NOMO-1 treated with DMSO at 0.1 percent for 48 hours (cell line): ENCODE results near the gene HSF2BP.
"Not testable (repeated sequence)": the region's sequence is repeated elsewhere in the genome, so short reads cannot be mapped to it uniquely, and the experiment has no call there.

Experiments used
- DNase-seq: peaks from one replicate; lab custom pipeline; 2025; ENCODE audit not compliant: unreplicated experiment; lab: John Stamatoyannopoulos, UW

The HSF2BP gene

GRCh38 chr21:43652616-43653015, 6.7 kb downstream of the HSF2BP start:
- DNase-seq = no peak

- not testable (repeated sequence) for DNase-seq
These were observed 7.4 kb downstream of the HSF2BP start for GRCh38 chr21:43651926-43652325.

- no peak for DNase-seq
These were observed 11.1 kb downstream of the HSF2BP start for GRCh38 chr21:43648171-43648570.

GRCh38 chr21:43646550-43647260, 12.6 kb downstream of the HSF2BP start:
- peak; percentile 82 for DNase-seq

- DNase-seq = no peak
These were observed 13.3 kb downstream of the HSF2BP start for GRCh38 chr21:43645976-43646375.

- DNase-seq = peak; percentile 92
These were observed 14.0 kb downstream of the HSF2BP start for GRCh38 chr21:43645136-43645891.

- DNase-seq = no peak
These were observed 14.7 kb downstream of the HSF2BP start for GRCh38 chr21:43644609-43645008.

GRCh38 chr21:43644071-43644470, 15.2 kb downstream of the HSF2BP start:
- no peak for DNase-seq

- no peak for DNase-seq
These were observed 16.1 kb downstream of the HSF2BP start for GRCh38 chr21:43643193-43643592.

- DNase-seq = no peak
These were observed 18.9 kb downstream of the HSF2BP start for GRCh38 chr21:43640400-43640799.

GRCh38 chr21:43639470-43640353, 19.6 kb downstream of the HSF2BP start:
- peak; percentile 40 for DNase-seq

- DNase-seq = peak; percentile 18
These were observed 21.6 kb downstream of the HSF2BP start for GRCh38 chr21:43637530-43638158.

- DNase-seq = no peak
These were observed 23.9 kb downstream of the HSF2BP start for GRCh38 chr21:43635436-43635835.

- DNase-seq = no peak
These were observed 24.7 kb downstream of the HSF2BP start for GRCh38 chr21:43634618-43635017.

GRCh38 chr21:43632373-43632905, 26.8 kb downstream of the HSF2BP start:
- no peak for DNase-seq

GRCh38 chr21:43631411-43632107, 27.7 kb downstream of the HSF2BP start:
- no peak for DNase-seq

GRCh38 chr21:43627527-43627926, 31.8 kb downstream of the HSF2BP start:
- no peak for DNase-seq

GRCh38 chr21:43626390-43626789, 32.9 kb downstream of the HSF2BP start:
- no peak for DNase-seq

- DNase-seq = no peak
These were observed 34.9 kb downstream of the HSF2BP start for GRCh38 chr21:43624339-43624738.

- DNase-seq = no peak
These were observed 35.7 kb downstream of the HSF2BP start for GRCh38 chr21:43623588-43623987.
